Measurements from ENCODE around the gene CAP1.
A peak's percentile ranks its signal among the peaks of the same experiment; 100 is the strongest.

CAP1 gene

GRCh38 chr1:40030528-40031135 lies 9.9 kb upstream of the CAP1 start:
- no peak for TF ChIP-seq CTCF (conservative IDR thresholded peaks at IDR 0.05; ENCODE audit: low read length)
- no peak for TF ChIP-seq EZH2phosphoT487 (IDR thresholded peaks at IDR 0.05; ENCODE audit: borderline replicate concordance)
- Histone ChIP-seq H4K20me1 (ENCODE audit: insufficient read depth, low read length, poor library complexity, severe bottlenecking) (no peaks in the 10 kb centered on the region), H3K9me2 (replicated peaks; ENCODE audit: low read depth, low read length) (no peaks in the 10 kb centered on the region), H3K9ac (ENCODE audit: low read depth, low read length, poor library complexity, severe bottlenecking) (no peak overlapping the region), H3K4me2 (ENCODE audit: low read depth, low read length, poor library complexity, severe bottlenecking) (no peak overlapping the region), H3K36me3 (ENCODE audit: insufficient read depth, low read length) (no peaks in the 10 kb centered on the region), H3K4me3 (ENCODE audit: low read length, poor library complexity, severe bottlenecking) (no peak overlapping the region), H3K27me3 (ENCODE audit: insufficient read depth, low read length, poor library complexity, severe bottlenecking) (no peaks in the 10 kb centered on the region), H3K79me2 (ENCODE audit: insufficient read depth, low read length) (no peaks in the 10 kb centered on the region), H3K9me3 (ENCODE audit: insufficient read depth, low read depth, low read length) (no peaks in the 10 kb centered on the region; the same call in 1 of the 2 replicates), H3K4me1 (ENCODE audit: insufficient read depth, low read length, poor library complexity, severe bottlenecking) (peaks cover 37% of the 10 kb centered on the region), H2AFZ (ENCODE audit: low read length) (peak overlapping the region; percentile 45), H3F3A (ENCODE audit: low read depth) (0 out of 2 replicates have a peak, but pooled peaks cover 3% of the 10 kb centered on the region)

DNA sequence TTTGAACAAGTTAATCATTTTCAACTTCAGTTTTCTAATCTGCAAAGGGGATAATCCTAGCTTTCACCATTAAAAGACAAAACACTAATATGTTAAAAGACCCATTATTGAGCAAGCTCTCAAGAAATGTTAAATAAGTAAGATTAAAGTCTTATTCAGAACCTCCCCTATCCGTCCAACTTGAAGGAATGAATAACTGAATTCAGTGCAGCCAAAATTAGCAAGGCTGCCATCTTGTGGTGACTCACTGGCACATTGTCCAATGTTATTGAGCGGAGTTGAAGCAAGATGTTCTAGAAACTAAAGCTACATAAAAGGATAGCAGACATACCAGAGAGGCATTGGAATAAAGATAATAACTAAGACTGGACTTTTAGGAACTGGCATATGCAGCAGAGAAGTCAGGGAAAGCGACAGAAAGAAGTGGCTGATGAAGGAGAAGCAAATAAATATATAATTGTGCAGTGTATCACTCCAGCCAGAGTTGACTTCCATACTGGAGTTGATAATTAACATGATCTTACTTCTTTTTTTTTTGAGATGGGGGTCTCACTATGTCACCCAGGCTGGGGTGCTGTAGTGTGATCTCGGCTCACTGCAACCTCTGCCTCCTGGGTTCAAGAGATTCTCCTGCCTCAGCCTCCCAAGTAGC lies 8.2 kb upstream of the CAP1 start:
- H3K9me3 ChIP-seq (ENCODE audit: insufficient read depth, low read depth, low read length) = no peaks in the 10 kb centered on the region
- H3K4me2 ChIP-seq (ENCODE audit: low read depth, low read length, poor library complexity, severe bottlenecking) = no peak overlapping the region
- 0 out of 2 replicates have a peak, but pooled peaks cover 3% of the 10 kb centered on the region for H3F3A ChIP-seq (ENCODE audit: low read depth)
- no peaks in the 10 kb centered on the region for H3K27me3 ChIP-seq (ENCODE audit: insufficient read depth, low read length, poor library complexity, severe bottlenecking)
- H3K36me3 ChIP-seq (ENCODE audit: insufficient read depth, low read length) = no peaks in the 10 kb centered on the region
- H3K9me2 ChIP-seq (replicated peaks; ENCODE audit: low read depth, low read length) = no peaks in the 10 kb centered on the region
- H3K9ac ChIP-seq (ENCODE audit: low read depth, low read length, poor library complexity, severe bottlenecking) = no peak overlapping the region
- TF ChIP-seq CTCF (conservative IDR thresholded peaks at IDR 0.05; ENCODE audit: low read length) (peak; percentile 90), EZH2phosphoT487 (IDR thresholded peaks at IDR 0.05; ENCODE audit: borderline replicate concordance) (no peak)
- H3K79me2 ChIP-seq (ENCODE audit: insufficient read depth, low read length) = no peaks in the 10 kb centered on the region
- no peaks in the 10 kb centered on the region for H4K20me1 ChIP-seq (ENCODE audit: insufficient read depth, low read length, poor library complexity, severe bottlenecking)
- peaks cover 42% of the 10 kb centered on the region for H3K4me1 ChIP-seq (ENCODE audit: insufficient read depth, low read length, poor library complexity, severe bottlenecking)
- peak overlapping the region; percentile 61; the same call in 1 of the 2 replicates for H2AFZ ChIP-seq (ENCODE audit: low read length)
- H3K4me3 ChIP-seq (ENCODE audit: low read length, poor library complexity, severe bottlenecking) = no peak overlapping the region

- H3K4me1 ChIP-seq (ENCODE audit: insufficient read depth, low read length, poor library complexity, severe bottlenecking) = peaks cover 46% of the 10 kb centered on the region
- no peaks in the 10 kb centered on the region for H3K9me2 ChIP-seq (replicated peaks; ENCODE audit: low read depth, low read length)
- H4K20me1 ChIP-seq (ENCODE audit: insufficient read depth, low read length, poor library complexity, severe bottlenecking) = no peaks in the 10 kb centered on the region
- H3K4me2 ChIP-seq (ENCODE audit: low read depth, low read length, poor library complexity, severe bottlenecking) = peak overlapping the region; percentile 59
- H2AFZ ChIP-seq (ENCODE audit: low read length) = peak overlapping the region; percentile 81
- H3K27me3 ChIP-seq (ENCODE audit: insufficient read depth, low read length, poor library complexity, severe bottlenecking) = no peaks in the 10 kb centered on the region
- no peaks in the 10 kb centered on the region for H3K79me2 ChIP-seq (ENCODE audit: insufficient read depth, low read length)
- peak; percentile 34 for TF ChIP-seq CTCF (conservative IDR thresholded peaks at IDR 0.05; ENCODE audit: low read length)
- TF ChIP-seq EZH2phosphoT487 (IDR thresholded peaks at IDR 0.05; ENCODE audit: borderline replicate concordance) = no peak
- no peaks in the 10 kb centered on the region for H3K9me3 ChIP-seq (ENCODE audit: insufficient read depth, low read depth, low read length)
- H3K4me3 ChIP-seq (ENCODE audit: low read length, poor library complexity, severe bottlenecking) = peak overlapping the region; percentile 11
- peak overlapping the region; percentile 51 for H3K9ac ChIP-seq (ENCODE audit: low read depth, low read length, poor library complexity, severe bottlenecking)
- no peaks in the 10 kb centered on the region for H3K36me3 ChIP-seq (ENCODE audit: insufficient read depth, low read length)
- H3F3A ChIP-seq (ENCODE audit: low read depth) = peaks cover 13% of the 10 kb centered on the region
Observed at GRCh38 chr1:40034869-40035268, 5.7 kb upstream of the CAP1 start.
